Measurements from ENCODE around the gene ULBP2. TPM values are rescaled to one million over a fixed set of nuclear protein-coding genes. Genes with fewer than 3 reads are reported as not detected.

ULBP2 gene
- total RNA-seq, 4 donors from 2014 or later: 0.21 to 0.34 TPM; not detected in 2

GRCh38 chr6:149899926-149900619, 41.7 kb upstream of the ULBP2 start:
- no peak overlapping the region for H3K4me3 ChIP-seq
- H3K9me3 ChIP-seq: no peaks in the 10 kb centered on the region
- no peaks in the 10 kb centered on the region for H3K4me1 ChIP-seq
- no peak for DNase-seq
- H3K36me3 ChIP-seq: no peaks in the 10 kb centered on the region
- intact Hi-C loops (cut with DNase I; ENCODE audit: low total_unique reads): no loop called here
- no peaks in the 10 kb centered on the region for H3K27me3 ChIP-seq
- TF ChIP-seq POLR2A (IDR thresholded peaks at IDR 0.05): no peak
- TF ChIP-seq, protein P1, sequence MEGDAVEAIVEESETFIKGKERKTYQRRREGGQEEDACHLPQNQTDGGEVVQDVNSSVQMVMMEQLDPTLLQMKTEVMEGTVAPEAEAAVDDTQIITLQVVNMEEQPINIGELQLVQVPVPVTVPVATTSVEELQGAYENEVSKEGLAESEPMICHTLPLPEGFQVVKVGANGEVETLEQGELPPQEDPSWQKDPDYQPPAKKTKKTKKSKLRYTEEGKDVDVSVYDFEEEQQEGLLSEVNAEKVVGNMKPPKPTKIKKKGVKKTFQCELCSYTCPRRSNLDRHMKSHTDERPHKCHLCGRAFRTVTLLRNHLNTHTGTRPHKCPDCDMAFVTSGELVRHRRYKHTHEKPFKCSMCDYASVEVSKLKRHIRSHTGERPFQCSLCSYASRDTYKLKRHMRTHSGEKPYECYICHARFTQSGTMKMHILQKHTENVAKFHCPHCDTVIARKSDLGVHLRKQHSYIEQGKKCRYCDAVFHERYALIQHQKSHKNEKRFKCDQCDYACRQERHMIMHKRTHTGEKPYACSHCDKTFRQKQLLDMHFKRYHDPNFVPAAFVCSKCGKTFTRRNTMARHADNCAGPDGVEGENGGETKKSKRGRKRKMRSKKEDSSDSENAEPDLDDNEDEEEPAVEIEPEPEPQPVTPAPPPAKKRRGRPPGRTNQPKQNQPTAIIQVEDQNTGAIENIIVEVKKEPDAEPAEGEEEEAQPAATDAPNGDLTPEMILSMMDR (IDR thresholded peaks at IDR 0.05): no peak
- H3K27ac ChIP-seq: no peak overlapping the region

DNA sequence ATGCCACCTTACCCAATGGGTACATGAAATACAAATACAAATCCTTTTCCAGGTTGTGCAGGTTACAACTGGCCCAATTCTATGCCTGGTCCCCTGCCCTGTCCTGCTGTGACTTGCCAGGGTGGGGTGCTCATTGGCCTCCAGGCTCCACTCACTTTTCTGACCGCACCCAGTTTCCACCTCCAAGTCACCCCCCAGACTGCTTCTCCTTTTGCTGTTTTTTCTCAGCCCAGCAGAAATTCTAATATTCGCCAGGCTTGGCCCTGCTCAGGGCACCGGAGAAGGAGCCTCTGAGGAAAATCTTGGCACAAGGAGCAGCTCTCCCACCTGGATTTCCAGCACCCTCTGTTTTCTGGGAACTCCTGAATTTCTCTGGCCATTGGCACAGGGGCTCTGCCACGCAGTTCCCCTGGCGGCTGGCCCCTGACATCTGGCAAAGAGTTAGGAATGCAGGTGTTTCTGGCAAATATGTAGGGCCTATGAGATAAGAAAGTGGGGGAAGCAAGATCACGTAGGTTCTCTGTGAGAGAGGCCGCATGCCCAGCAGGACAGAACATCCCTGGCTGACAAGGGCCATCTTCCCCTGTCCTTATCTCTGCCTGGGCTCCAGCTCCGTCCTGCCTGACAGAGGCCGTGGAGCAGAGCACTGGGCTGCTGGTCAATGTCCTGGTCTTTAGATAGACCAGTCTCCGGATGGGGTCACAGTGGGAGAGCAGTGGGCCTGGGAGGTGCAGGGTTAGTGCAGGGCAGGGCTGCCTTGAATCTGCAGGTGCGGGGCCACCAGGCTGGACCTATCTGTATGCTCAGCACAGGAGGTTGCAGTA, 41.0 kb upstream of the ULBP2 start:
- no peaks in the 10 kb centered on the region for H3K27me3 ChIP-seq
- DNase-seq: no peak
- intact Hi-C loops (cut with DNase I; ENCODE audit: low total_unique reads): no loop called here
- no peak overlapping the region for H3K27ac ChIP-seq
- H3K4me3 ChIP-seq: no peak overlapping the region
- no peaks in the 10 kb centered on the region for H3K9me3 ChIP-seq
- TF ChIP-seq, protein P1 (IDR thresholded peaks at IDR 0.05): no peak
- no peak for TF ChIP-seq POLR2A (IDR thresholded peaks at IDR 0.05)
- H3K36me3 ChIP-seq: no peaks in the 10 kb centered on the region
- no peaks in the 10 kb centered on the region for H3K4me1 ChIP-seq

GRCh38 chr6:149901444-149902140, 40.2 kb upstream of the ULBP2 start:
- no peaks in the 10 kb centered on the region for H3K4me1 ChIP-seq
- DNase-seq: no peak
- H3K4me3 ChIP-seq: no peak overlapping the region
- no peaks in the 10 kb centered on the region for H3K36me3 ChIP-seq
- no peak overlapping the region for H3K27ac ChIP-seq
- H3K27me3 ChIP-seq: no peaks in the 10 kb centered on the region
- TF ChIP-seq, protein P1 (IDR thresholded peaks at IDR 0.05): no peak
- no peak for TF ChIP-seq POLR2A (IDR thresholded peaks at IDR 0.05)
- intact Hi-C loops (cut with DNase I; ENCODE audit: low total_unique reads): no loop called here
- no peaks in the 10 kb centered on the region for H3K9me3 ChIP-seq

DNA sequence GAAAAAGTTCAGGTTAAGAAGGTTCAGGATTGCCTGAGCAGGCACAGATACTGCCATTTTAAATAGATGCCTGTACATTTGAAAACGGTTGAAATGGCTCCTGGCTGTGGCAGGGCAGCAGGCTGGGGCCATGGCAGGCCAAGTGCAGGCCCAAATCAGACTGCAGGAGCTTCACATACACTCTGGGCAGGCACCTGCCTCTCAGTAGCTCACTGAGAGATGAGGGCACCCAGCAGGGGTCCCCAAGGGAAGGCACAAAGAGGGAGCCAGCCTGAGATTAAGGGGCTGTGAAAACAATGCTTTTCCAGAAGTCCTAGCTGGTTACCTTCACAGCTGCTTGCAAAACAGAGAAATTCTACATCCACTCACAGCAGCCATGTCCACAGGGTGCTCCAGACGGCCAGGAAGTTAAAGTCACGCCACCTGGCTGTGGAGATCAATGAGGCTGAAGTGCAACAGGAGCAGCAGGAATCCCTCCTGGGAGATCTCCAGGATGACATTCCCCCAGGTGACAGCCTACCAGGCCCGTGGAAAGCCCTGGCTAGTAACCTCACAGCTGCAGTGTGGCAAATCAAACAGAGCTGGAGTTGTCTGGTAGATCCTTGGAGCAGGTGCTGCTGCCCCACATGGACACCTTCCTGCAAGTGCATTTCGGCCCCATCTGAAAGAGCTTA, 37.7 kb upstream of the ULBP2 start:
- intact Hi-C loops (cut with DNase I; ENCODE audit: low total_unique reads): no loop called here
- Histone ChIP-seq H3K27ac (no peak overlapping the region), H3K27me3 (no peaks in the 10 kb centered on the region), H3K36me3 (no peaks in the 10 kb centered on the region), H3K4me1 (no peaks in the 10 kb centered on the region), H3K4me3 (no peak overlapping the region), H3K9me3 (no peaks in the 10 kb centered on the region)
- TF ChIP-seq, protein P1 (IDR thresholded peaks at IDR 0.05): no peak
- no peak for TF ChIP-seq POLR2A (IDR thresholded peaks at IDR 0.05)
- no peak for DNase-seq
